ENCODE data around the gene TSN. TPM values are rescaled to one million over a fixed set of nuclear protein-coding genes. Genes with fewer than 3 reads are reported as not detected.

The TSN gene
- total and polyA plus RNA-seq, 9 of the 15 experiments (the other 6 are each of a cell fraction or from before 2014, with no cell fraction given): 63.2 to 152 (median 95.2) TPM

- TF ChIP-seq AFF4 (CRISPR knock-in tag; IDR thresholded peaks at IDR 0.05) (peak; percentile 72; the same call in 1 of the 2 replicates), CREB3L1 (IDR thresholded peaks at IDR 0.05; ENCODE audit: borderline replicate concordance, low read depth) (peak; percentile 95), CC2D1A (IDR thresholded peaks at IDR 0.05) (no peak), TEAD1 (CRISPR knock-in tag; IDR thresholded peaks at IDR 0.05) (peak; percentile 13 to 60; a peak in 2 of 4 replicates), VEZF1 (CRISPR knock-in tag; IDR thresholded peaks at IDR 0.05) (peak; percentile 71), MLLT1 (IDR thresholded peaks at IDR 0.05) (peak; percentile 4 to 83; a peak in 2 of 4 replicates), E2F6 (IDR thresholded peaks at IDR 0.05; ENCODE audit: borderline replicate concordance in 1 of 2, extremely low read depth in 1 of 2, insufficient read depth in 1 of 2, insufficient read length in 1 of 2, low read depth in 1 of 2, low read length in 1 of 2, poor library complexity in 1 of 2, severe bottlenecking in 1 of 2) (peak; percentile 71 to 77), ZBTB33 (CRISPR knock-in tag; IDR thresholded peaks at IDR 0.05) (no peak), TFAP4 (CRISPR knock-in tag; IDR thresholded peaks at IDR 0.05; ENCODE audit: borderline replicate concordance) (peak; percentile 84), SUPT5H (IDR thresholded peaks at IDR 0.05) (peak; percentile 83), CHD4 (IDR thresholded peaks at IDR 0.05; ENCODE audit: insufficient read depth, insufficient replicate concordance, low read depth, low read length, poor library complexity, severe bottlenecking) (no peak)
These were observed at the start of gene TSN (continued) for GRCh38 chr2:121755237-121756111.
